Retinal pigment epithelial cell (primary cell): ENCODE measurements around the gene LNPEP.

ENCODE experiments used
- DNase-seq: peaks from one replicate; pipeline ENCODE4 v3.0.0-alpha.2; 2010; ENCODE audit warnings: low read depth
- H3K4me3 ChIP-seq: 2 replicates; pipeline ENCODE4 v1.5.1; 2011; ENCODE audit warnings: mild to moderate bottlenecking, low read length, control low read depth, moderate library complexity
- TF ChIP-seq, protein P1 (sequence below): conservative IDR thresholded peaks from 2 replicates; pipeline ENCODE4 v1.5.1; 2011; ENCODE audit warnings: low read depth, low read length, control low read depth, inconsistent platforms

Gene LNPEP

DNA sequence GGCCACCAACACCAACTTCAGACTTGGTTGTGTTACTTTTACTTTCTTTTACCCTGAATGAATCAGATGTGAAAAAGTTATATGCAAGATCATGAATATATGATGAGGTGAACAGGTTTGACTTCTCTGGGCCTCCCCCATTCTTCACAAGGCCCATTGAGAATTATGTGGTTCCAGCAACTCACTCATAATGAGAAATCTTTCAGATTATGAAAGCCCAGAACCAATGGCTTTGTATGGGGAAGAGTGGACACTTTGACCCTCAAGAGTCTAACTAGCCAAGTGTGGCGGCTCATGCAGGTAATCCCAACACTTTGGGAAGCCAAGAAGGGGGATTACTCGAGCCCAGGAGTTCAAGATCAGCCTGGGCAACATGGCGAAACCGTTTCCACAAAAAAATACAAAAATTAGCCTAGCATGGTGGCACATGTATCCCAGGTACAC lies 16.1 kb upstream of the LNPEP start:
- TF ChIP-seq, protein P1, sequence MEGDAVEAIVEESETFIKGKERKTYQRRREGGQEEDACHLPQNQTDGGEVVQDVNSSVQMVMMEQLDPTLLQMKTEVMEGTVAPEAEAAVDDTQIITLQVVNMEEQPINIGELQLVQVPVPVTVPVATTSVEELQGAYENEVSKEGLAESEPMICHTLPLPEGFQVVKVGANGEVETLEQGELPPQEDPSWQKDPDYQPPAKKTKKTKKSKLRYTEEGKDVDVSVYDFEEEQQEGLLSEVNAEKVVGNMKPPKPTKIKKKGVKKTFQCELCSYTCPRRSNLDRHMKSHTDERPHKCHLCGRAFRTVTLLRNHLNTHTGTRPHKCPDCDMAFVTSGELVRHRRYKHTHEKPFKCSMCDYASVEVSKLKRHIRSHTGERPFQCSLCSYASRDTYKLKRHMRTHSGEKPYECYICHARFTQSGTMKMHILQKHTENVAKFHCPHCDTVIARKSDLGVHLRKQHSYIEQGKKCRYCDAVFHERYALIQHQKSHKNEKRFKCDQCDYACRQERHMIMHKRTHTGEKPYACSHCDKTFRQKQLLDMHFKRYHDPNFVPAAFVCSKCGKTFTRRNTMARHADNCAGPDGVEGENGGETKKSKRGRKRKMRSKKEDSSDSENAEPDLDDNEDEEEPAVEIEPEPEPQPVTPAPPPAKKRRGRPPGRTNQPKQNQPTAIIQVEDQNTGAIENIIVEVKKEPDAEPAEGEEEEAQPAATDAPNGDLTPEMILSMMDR = no peak
- DNase-seq = no peak
- H3K4me3 ChIP-seq = no peak overlapping the region

DNA sequence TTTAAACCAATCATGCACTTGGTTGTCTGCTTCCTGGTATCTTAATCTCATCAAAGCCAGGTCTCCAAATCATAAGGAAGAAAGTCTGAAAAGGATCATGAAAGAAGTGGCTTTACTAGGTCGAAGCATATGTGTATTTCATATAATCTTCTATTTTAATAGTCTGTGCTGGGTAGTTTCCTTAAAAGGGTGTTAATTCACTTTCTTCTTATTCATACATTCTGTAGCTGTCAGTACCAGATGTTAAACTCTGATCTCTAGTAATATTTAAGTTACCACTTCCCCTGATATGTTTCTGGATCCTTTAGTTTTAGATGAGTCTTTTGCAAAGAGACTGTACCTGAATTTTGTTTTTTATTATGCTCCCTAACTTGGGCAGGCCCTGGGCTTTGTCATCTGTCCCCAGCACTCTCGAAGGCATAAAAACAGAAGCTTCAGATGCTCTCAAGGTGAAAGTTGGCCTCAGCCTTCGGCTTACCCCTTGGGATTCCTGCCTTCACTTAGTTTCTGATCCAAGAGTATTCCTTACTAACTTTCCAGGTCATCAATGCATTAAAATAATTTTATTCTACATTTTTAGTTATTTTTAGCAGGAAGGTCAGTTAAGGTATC lies 15.0 kb upstream of the LNPEP start:
- H3K4me3 ChIP-seq = no peak overlapping the region
- no peak for DNase-seq
- TF ChIP-seq, protein P1 = no peak

DNA sequence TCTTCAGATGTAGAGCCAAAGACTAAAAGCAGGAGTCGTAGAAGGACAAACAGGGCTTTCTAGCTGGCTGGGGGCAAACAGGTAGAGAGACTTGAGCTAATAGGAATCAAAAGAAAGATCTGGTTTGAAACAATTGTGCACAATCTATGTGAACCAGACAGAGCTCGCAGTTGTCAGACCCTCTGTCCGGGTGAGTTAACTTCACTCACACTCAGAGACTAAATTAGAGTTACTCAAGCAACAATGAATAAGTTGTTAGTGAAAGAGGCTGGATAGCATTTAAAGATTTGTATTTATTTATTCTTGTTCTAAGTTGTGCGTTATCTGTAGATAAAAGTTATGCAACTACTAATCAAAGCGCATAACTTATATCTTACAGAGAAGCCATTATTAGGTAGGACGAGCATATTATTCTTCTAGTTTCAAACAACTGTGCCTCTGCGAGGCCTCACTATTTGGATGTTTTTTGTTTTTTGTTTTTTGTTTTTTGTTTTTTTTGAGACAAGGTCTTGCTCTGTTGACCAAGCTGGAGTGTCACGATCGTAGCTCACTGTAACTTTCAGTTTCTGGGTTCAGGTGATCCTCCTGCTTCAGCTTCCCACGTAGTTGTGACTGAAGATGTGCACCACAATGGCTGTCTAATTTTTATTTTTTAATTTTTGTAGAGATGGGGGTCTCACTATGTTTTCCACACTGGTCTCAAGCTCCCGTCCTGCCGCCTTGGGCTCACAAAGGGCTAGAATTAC lies 13.2 kb upstream of the LNPEP start:
- DNase-seq = no peak
- no peak overlapping the region for H3K4me3 ChIP-seq
- TF ChIP-seq, protein P1 = no peak

DNA sequence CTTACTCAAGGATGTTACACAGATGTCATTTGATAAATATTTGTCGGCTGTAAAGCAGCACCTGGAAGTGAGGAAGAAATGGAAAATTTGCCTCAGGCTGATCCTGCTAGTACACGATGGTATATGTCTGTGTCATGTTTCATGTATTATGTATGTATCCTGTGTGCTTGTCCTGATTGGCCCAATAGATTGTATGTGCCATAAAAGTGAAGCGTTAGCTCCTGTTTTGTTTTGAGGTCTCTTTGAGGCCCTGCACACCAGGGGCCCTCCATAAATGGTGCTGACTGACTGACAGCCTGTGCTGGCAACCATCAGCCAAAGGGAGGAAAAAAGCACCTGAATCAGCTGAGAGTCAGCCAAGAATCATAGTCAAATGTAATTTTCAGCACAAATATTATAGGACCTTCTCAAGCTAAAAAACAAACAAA lies 11.8 kb upstream of the LNPEP start:
- TF ChIP-seq, protein P1 = no peak
- H3K4me3 ChIP-seq = no peak overlapping the region
- DNase-seq = no peak

DNA sequence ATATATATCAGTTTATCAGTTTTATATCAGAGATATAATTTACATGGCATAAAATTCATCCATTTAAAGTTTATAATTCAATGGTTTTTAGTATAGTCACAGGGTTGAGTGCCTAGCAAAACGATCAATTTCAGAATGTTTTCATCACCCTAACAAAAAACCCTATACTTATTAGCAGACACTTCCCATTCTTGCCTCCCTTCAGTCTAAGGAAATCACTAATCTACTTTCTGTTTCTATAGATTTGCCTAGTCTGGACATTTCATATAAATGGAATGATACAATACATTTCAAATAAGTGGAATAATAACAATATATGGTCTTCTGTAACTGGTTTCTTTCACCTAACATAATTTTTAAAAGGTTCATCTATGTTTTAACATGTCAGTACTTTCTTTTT lies 9.6 kb upstream of the LNPEP start:
- no peak overlapping the region for H3K4me3 ChIP-seq
- TF ChIP-seq, protein P1 = no peak
- no peak for DNase-seq

DNA sequence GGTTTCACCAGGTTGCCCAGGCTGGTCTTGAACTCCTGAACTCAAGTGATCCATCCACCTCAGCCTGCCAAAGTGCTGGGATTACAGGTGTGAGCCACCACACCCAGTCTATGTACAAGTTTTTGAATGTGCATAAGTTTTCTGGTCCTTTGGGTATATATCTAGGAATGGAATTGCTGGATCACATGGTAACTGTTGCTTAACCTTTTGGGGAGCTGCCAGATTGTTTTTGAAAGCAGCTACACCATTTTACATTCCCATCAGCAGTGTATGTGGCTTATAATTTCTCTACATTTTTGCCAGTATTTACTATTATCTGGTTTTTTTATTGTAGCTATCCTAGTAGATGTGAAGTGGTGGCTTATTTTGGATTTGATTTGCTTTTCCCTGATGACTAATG lies 8.9 kb upstream of the LNPEP start:
- no peak for DNase-seq
- TF ChIP-seq, protein P1 = no peak
- no peak overlapping the region for H3K4me3 ChIP-seq

DNA sequence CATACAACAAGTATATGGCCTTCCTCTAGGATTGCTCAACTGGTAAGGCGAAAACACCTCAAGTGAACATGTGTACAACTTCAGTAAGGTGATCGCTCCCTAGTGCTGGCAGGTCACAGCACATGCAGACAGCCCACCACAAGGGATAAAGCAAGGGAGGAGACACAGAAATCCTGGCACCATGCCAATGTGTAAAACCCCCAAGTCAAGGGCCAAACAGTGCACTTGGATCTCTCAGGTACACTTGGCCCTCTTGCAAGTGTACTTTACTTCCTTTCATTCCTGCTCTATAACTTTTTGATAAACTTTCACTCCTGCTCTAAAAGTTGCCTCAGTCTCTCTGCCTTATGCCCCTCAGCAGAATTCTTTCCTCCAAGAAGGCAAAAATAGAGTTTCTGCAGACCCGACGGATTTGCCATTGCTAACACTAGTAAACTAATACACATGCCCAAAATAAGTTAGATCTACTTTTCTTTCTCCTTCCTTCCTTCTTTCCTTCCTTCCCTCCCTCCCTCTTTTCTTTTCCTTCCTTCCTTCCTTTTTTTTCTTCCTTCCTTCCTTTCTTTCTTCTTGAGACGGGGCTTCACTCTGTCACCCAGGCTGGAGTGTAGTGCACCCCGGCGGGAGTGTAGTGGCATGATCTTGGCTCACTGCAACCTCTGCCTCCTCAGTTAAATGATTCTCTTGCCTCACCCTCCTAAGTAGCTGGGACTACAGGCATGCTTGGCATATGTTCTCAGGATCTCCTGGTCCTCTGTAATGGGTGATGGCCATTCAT lies 6.8 kb upstream of the LNPEP start:
- DNase-seq = no peak
- H3K4me3 ChIP-seq = no peak overlapping the region
- TF ChIP-seq, protein P1 = no peak
